ENCODE measurements around the gene JAM3. TPM values are rescaled to one million over a fixed set of nuclear protein-coding genes. Genes with fewer than 3 reads are reported as not detected.

The JAM3 gene
- total RNA-seq, 2 experiments from 2014 or later: 13.5 to 15.3 TPM

DNA sequence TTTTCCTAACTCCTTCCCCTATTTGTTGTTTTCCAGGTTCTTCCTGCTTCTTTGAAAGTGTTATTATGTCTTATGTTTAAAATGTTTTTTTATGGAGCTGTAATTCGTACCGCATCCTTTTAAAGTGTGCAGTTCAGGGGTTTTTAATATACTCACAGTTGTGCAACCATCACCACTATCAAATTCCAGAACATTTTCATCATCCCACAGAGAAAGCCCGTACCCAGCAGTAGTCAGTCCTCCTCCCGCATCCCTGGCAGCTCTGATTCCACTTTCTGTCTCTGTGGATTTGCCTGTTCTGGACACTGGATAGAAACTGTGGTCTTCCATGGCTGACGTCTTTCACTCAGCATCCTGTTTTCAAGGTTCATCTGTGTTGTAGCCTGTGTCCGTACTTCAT lies 73.7 kb downstream of the JAM3 start:
- no peak overlapping the region for H3K4me3 ChIP-seq (ENCODE audit: low read length)
- no peaks in the 10 kb centered on the region for H3K27me3 Mint-ChIP-seq
- ATAC-seq (ENCODE audit: poor library complexity): no peak
- no peaks in the 10 kb centered on the region for H3K27me3 ChIP-seq (ENCODE audit: control insufficient read depth in 1 of 2, insufficient read depth in 2 of 2, low read length in 2 of 2)
- TF ChIP-seq, protein P1, sequence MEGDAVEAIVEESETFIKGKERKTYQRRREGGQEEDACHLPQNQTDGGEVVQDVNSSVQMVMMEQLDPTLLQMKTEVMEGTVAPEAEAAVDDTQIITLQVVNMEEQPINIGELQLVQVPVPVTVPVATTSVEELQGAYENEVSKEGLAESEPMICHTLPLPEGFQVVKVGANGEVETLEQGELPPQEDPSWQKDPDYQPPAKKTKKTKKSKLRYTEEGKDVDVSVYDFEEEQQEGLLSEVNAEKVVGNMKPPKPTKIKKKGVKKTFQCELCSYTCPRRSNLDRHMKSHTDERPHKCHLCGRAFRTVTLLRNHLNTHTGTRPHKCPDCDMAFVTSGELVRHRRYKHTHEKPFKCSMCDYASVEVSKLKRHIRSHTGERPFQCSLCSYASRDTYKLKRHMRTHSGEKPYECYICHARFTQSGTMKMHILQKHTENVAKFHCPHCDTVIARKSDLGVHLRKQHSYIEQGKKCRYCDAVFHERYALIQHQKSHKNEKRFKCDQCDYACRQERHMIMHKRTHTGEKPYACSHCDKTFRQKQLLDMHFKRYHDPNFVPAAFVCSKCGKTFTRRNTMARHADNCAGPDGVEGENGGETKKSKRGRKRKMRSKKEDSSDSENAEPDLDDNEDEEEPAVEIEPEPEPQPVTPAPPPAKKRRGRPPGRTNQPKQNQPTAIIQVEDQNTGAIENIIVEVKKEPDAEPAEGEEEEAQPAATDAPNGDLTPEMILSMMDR (IDR thresholded peaks at IDR 0.05): no peak
- no peak overlapping the region for H3K27ac Mint-ChIP-seq
- peaks cover 33% of the 10 kb centered on the region for H3K36me3 Mint-ChIP-seq (ENCODE audit: low read depth)
- DNase-seq: no peak
- peaks cover 4% of the 10 kb centered on the region for H3K36me3 ChIP-seq (ENCODE audit: insufficient read depth, low read length)
- ChIA-PET POLR2A (no interaction called here), CTCF (no interaction called here)
- no peak overlapping the region for H3K4me3 Mint-ChIP-seq
- no peak overlapping the region for H3K27ac ChIP-seq (ENCODE audit: low read depth in 1 of 2, low read length in 2 of 2)
- peaks cover 4% of the 10 kb centered on the region for H3K4me1 Mint-ChIP-seq (ENCODE audit: low read depth)
- intact Hi-C loops (cut with DNase I, micrococcal nuclease): no loop called here
- no peaks in the 10 kb centered on the region for H3K9me3 Mint-ChIP-seq
- H3K4me1 ChIP-seq (ENCODE audit: insufficient read depth, low read length): peaks cover 5% of the 10 kb centered on the region
- H3K9me3 ChIP-seq (ENCODE audit: control insufficient read depth in 1 of 2, insufficient read depth in 1 of 2, low read length in 2 of 2): no peaks in the 10 kb centered on the region

DNA sequence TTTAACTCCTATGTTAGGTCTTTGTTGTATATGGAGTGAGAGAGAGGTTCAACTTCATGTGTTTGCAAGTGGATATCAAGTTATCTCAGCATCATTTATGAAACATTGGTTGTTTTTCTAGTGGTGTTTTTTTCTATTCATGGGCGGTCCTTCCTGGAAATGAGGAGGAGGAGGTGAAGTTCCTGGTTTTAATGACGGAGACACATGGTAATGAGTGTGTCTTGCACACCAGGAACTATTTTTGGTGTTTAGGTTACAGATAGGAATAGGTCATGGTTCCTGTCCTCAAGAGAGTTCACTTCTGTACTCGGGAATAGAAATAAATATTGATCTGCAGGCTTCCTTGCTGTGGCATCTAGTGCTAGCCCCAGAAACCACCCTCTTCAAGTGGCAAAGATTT lies 74.9 kb downstream of the JAM3 start:
- no peak overlapping the region for H3K27ac Mint-ChIP-seq
- CTCF ChIA-PET: no interaction called here
- no peak for DNase-seq
- peaks cover 4% of the 10 kb centered on the region for H3K4me1 Mint-ChIP-seq (ENCODE audit: low read depth)
- H3K27ac ChIP-seq (ENCODE audit: low read depth in 1 of 2, low read length in 2 of 2): no peak overlapping the region
- H3K36me3 Mint-ChIP-seq (ENCODE audit: low read depth): peaks cover 44% of the 10 kb centered on the region
- H3K4me3 Mint-ChIP-seq: no peak overlapping the region
- POLR2A ChIA-PET: no interaction called here
- no peaks in the 10 kb centered on the region for H3K27me3 Mint-ChIP-seq
- H3K9me3 ChIP-seq (ENCODE audit: control insufficient read depth in 1 of 2, insufficient read depth in 1 of 2, low read length in 2 of 2): no peaks in the 10 kb centered on the region
- H3K27me3 ChIP-seq (ENCODE audit: control insufficient read depth in 1 of 2, insufficient read depth in 2 of 2, low read length in 2 of 2): no peaks in the 10 kb centered on the region
- no peak for ATAC-seq (ENCODE audit: poor library complexity)
- intact Hi-C loops (cut with DNase I, micrococcal nuclease): no loop called here
- TF ChIP-seq, protein P1 (IDR thresholded peaks at IDR 0.05): no peak
- H3K9me3 Mint-ChIP-seq: no peaks in the 10 kb centered on the region
- peaks cover 5% of the 10 kb centered on the region for H3K4me1 ChIP-seq (ENCODE audit: insufficient read depth, low read length)
- peaks cover 4% of the 10 kb centered on the region for H3K36me3 ChIP-seq (ENCODE audit: insufficient read depth, low read length)
- H3K4me3 ChIP-seq (ENCODE audit: low read length): no peak overlapping the region

DNA sequence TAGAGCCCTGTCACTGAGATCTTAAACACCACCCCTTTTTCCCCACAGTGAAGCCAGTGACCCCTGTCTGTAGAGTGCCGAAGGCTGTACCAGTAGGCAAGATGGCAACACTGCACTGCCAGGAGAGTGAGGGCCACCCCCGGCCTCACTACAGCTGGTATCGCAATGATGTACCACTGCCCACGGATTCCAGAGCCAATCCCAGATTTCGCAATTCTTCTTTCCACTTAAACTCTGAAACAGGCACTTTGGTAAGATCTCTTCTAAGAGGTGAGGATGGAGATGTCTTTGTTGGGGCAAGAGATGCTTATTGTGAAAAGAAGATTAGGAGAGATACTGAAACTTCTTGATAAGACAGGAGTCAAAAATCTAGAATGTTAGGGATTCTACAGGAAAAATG lies 75.9 kb downstream of the JAM3 start:
- POLR2A ChIA-PET: no interaction called here

More for the DNA sequence above, 75.9 kb downstream of the JAM3 start:
- Mint-ChIP-seq H3K36me3 (ENCODE audit: low read depth) (peaks cover 50% of the 10 kb centered on the region), H3K4me3 (no peak overlapping the region), H3K27me3 (no peaks in the 10 kb centered on the region), H3K4me1 (ENCODE audit: low read depth) (peaks cover under 1% of the 10 kb centered on the region), H3K9me3 (no peaks in the 10 kb centered on the region), H3K27ac (no peak overlapping the region)
- H3K27me3 ChIP-seq (ENCODE audit: control insufficient read depth in 1 of 2, insufficient read depth in 2 of 2, low read length in 2 of 2): no peaks in the 10 kb centered on the region
- TF ChIP-seq, protein P1 (IDR thresholded peaks at IDR 0.05): no peak
- CTCF ChIA-PET: no interaction called here
- DNase-seq: no peak
- H3K9me3 ChIP-seq (ENCODE audit: control insufficient read depth in 1 of 2, insufficient read depth in 1 of 2, low read length in 2 of 2): no peaks in the 10 kb centered on the region
- no peak for ATAC-seq (ENCODE audit: poor library complexity)
- intact Hi-C loops (cut with DNase I, micrococcal nuclease): no loop called here
- H3K4me3 ChIP-seq (ENCODE audit: low read length): no peak overlapping the region
- H3K27ac ChIP-seq (ENCODE audit: low read depth in 1 of 2, low read length in 2 of 2): no peak overlapping the region
- peaks cover under 1% of the 10 kb centered on the region for H3K4me1 ChIP-seq (ENCODE audit: insufficient read depth, low read length)
- H3K36me3 ChIP-seq (ENCODE audit: insufficient read depth, low read length): peaks cover 9% of the 10 kb centered on the region
